Upper lobe of left lung (tissue), 4 donors: Measurements from ENCODE around the gene SP9.

ENCODE experiments used
- CTCF ChIP-seq, 6 experiments: fragments of 450-650 bp in 4 of 6; fragments of 200-600 bp in 2 of 6; sonication (generic) in 2 of 6; IDR thresholded peaks; one replicate each; pipeline ENCODE4 v1.5.1; 2016 to 2019; ENCODE audit warnings: antibody characterized with exemption in 6 of 6
- EP300 ChIP-seq, 4 donors: sonication (generic); formaldehyde crosslinking; IDR thresholded peaks; one replicate each; pipeline ENCODE4 v1.5.1; 2017; ENCODE audit warnings: antibody characterized with exemption in 4 of 4, control low read depth in 2 of 4
- POLR2A ChIP-seq, 4 donors: fragments of 450-650 bp; IDR thresholded peaks; one replicate each; pipeline ENCODE4 v1.5.1; 2016 to 2017; ENCODE audit warnings: antibody characterized with exemption in 4 of 4, mild to moderate bottlenecking in 2 of 4
- POLR2AphosphoS5 ChIP-seq, 2 donors: sonication (generic); formaldehyde crosslinking; IDR thresholded peaks; one replicate each; pipeline ENCODE4 v1.5.1; 2017; ENCODE audit warnings: antibody characterized with exemption in 2 of 2

- TF ChIP-seq CTCF (IDR thresholded peaks at IDR 0.05) (no peak), POLR2A (IDR thresholded peaks at IDR 0.05) (no peak), POLR2AphosphoS5 (IDR thresholded peaks at IDR 0.05) (no peak), EP300 (IDR thresholded peaks at IDR 0.05) (no peak)
Observed at GRCh38 chr2:174335988-174336500, 1.3 kb downstream of the SP9 start.
